ENCODE data around the gene TMEM45A. TPM values are rescaled to one million over a fixed set of nuclear protein-coding genes. Genes with fewer than 3 reads are reported as not detected.

The TMEM45A gene
- total RNA-seq, 6 experiments from 2014 or later: 47.9 to 189 (median 54.2) TPM

- DNase-seq: no peak
- no peaks in the 10 kb centered on the region for H3K27me3 ChIP-seq
- H3K4me1 ChIP-seq: peaks cover 0 to 20% (median 4%) of the 10 kb centered on the region in 4 donors
- intact Hi-C loops (cut with DNase I): no loop called here
- no peak overlapping the region for H3K4me3 ChIP-seq
- peak in 3 of 4 donors; percentile 39 to 54 (median 46) for ATAC-seq
- no peaks in the 10 kb centered on the region for H3K9me3 ChIP-seq
- no peak overlapping the region for H3K27ac ChIP-seq
- TF ChIP-seq POLR2A (IDR thresholded peaks at IDR 0.05): no peak
- TF ChIP-seq, protein P1, sequence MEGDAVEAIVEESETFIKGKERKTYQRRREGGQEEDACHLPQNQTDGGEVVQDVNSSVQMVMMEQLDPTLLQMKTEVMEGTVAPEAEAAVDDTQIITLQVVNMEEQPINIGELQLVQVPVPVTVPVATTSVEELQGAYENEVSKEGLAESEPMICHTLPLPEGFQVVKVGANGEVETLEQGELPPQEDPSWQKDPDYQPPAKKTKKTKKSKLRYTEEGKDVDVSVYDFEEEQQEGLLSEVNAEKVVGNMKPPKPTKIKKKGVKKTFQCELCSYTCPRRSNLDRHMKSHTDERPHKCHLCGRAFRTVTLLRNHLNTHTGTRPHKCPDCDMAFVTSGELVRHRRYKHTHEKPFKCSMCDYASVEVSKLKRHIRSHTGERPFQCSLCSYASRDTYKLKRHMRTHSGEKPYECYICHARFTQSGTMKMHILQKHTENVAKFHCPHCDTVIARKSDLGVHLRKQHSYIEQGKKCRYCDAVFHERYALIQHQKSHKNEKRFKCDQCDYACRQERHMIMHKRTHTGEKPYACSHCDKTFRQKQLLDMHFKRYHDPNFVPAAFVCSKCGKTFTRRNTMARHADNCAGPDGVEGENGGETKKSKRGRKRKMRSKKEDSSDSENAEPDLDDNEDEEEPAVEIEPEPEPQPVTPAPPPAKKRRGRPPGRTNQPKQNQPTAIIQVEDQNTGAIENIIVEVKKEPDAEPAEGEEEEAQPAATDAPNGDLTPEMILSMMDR (IDR thresholded peaks at IDR 0.05): no peak
- WGBS (ENCODE audit: insufficient coverage, low coverage, low lambda C conversion rate, missing lambda C conversion rate): 21% methylated on average over 2 of the region's 2 CpGs
- H3K36me3 ChIP-seq: no peaks in the 10 kb centered on the region
These were observed 43.2 kb upstream of the TMEM45A start for GRCh38 chr3:100449214-100449613.

DNA sequence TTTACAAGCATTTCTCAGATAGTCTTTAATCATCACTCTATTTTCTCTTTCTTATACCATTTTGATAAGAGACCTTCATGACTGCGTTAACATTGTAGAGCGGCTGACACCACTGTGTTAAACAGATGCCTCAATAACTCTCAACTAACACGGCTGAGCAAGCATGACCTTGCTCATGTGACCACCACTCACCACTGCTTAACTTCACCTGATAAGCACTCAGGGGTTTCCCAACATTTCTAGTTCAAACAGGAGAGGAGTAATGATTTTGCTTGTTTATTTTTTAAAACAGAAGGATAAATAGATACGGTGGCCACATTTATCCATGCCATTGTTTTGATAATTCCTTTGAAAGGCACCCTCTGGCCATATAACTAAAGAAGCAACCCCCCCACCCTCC lies 37.7 kb upstream of the TMEM45A start:
- intact Hi-C loops (cut with DNase I): no loop called here
- Histone ChIP-seq H3K27me3 (no peaks in the 10 kb centered on the region), H3K27ac (peak overlapping the region in 2 of 3 donors; percentile 11 to 22), H3K36me3 (no peaks in the 10 kb centered on the region), H3K4me1 (peaks cover 0 to 13% (median 4%) of the 10 kb centered on the region in 4 donors), H3K4me3 (no peak overlapping the region), H3K9me3 (no peaks in the 10 kb centered on the region)
- DNase-seq (peak in 2 of 3 donors; percentile 46 to 60), ATAC-seq (peak; percentile 91 to 96 (median 95))
- peak; percentile 50 for TF ChIP-seq POLR2A (IDR thresholded peaks at IDR 0.05)
- TF ChIP-seq, protein P1 (IDR thresholded peaks at IDR 0.05): no peak
- WGBS (ENCODE audit: insufficient coverage, low coverage, low lambda C conversion rate, missing lambda C conversion rate): 27% methylated on average over 4 of the region's 4 CpGs

DNA sequence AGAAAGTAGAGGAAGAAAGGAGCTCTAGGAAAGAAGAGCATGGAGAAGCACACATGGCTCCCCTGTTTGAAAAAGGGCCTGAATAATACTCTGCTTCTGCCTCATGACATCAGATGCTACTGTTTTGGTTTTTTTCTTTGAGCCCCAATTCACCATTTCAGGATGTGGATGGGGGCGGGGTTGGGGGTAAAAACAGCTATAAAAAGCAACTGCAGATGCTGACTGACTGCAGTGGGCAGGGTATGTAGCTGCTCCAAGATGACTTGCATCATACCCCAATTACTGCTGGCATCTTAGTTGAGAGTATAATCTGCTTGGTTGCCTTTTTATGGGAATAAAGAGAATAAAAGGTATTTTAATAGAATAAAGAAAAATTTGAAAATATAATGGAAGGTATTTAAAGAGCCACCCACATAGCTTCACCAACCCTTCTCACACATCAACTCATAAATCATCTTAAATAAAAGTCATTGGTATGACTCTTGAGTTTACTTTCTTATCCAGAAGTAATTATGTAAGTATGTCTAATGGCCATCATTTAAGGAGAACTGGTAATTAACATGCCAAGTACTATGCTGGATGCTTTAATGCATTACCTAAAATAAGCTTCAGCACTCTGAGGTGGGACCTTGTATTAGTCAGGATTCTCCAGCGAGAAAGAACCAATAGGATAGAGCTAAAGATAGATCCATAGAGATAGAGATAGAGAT lies 36.4 kb upstream of the TMEM45A start:
- H3K4me3 ChIP-seq: no peak overlapping the region
- no peaks in the 10 kb centered on the region for H3K36me3 ChIP-seq
- H3K9me3 ChIP-seq: no peaks in the 10 kb centered on the region
- ATAC-seq (no peak), DNase-seq (no peak)
- 74% methylated on average over 2 of the region's 2 CpGs for whole genome bisulfite sequencing (ENCODE audit: insufficient coverage, low coverage, low lambda C conversion rate, missing lambda C conversion rate)
- intact Hi-C loops (cut with DNase I): no loop called here
- H3K27me3 ChIP-seq: no peaks in the 10 kb centered on the region
- H3K27ac ChIP-seq: no peak overlapping the region
- no peak for TF ChIP-seq POLR2A (IDR thresholded peaks at IDR 0.05)
- TF ChIP-seq, protein P1 (IDR thresholded peaks at IDR 0.05): no peak
- H3K4me1 ChIP-seq: peaks cover 0 to 13% (median 4%) of the 10 kb centered on the region in 4 donors

GRCh38 chr3:100456745-100457144 lies 35.7 kb upstream of the TMEM45A start:
- Histone ChIP-seq H3K4me1 (peaks cover 0 to 13% (median 4%) of the 10 kb centered on the region in 4 donors), H3K36me3 (no peaks in the 10 kb centered on the region), H3K27me3 (no peaks in the 10 kb centered on the region), H3K4me3 (no peak overlapping the region), H3K27ac (no peak overlapping the region), H3K9me3 (no peaks in the 10 kb centered on the region)
- intact Hi-C loops (cut with DNase I): no loop called here
- WGBS (ENCODE audit: insufficient coverage, low coverage, low lambda C conversion rate, missing lambda C conversion rate): 13% methylated on average over 1 of the region's 1 CpG
- no peak for ATAC-seq
- TF ChIP-seq POLR2A (IDR thresholded peaks at IDR 0.05): no peak
- DNase-seq: no peak

DNA sequence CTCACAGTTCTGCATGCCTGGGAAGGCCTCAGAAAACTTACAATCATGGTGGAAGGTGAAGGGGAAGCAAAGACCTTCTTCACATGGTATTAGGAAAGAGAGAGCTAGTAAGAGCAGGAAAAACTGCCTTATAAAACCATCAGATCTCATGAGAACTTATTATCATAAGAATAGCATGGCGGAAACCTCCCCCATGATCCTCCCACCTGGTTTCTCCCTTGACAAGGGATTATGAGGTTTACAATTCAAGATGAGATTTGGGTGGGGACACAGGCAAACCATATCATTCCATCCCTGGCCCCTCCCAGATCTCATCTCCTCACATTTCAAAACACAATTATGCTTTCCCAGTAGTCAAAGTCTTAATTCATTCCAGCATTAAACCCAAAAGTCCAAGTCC lies 34.6 kb upstream of the TMEM45A start:
- peaks cover 0 to 13% (median 4%) of the 10 kb centered on the region in 4 donors for H3K4me1 ChIP-seq
- H3K4me3 ChIP-seq: no peak overlapping the region
- DNase-seq: no peak
- no peak for TF ChIP-seq POLR2A (IDR thresholded peaks at IDR 0.05)
- TF ChIP-seq, protein P1 (IDR thresholded peaks at IDR 0.05): no peak
- ATAC-seq: no peak
- no peaks in the 10 kb centered on the region for H3K9me3 ChIP-seq
- H3K36me3 ChIP-seq: no peaks in the 10 kb centered on the region
- no CpG with 5 or more reads among the region's 1 CpG for WGBS (ENCODE audit: insufficient coverage, low coverage, low lambda C conversion rate, missing lambda C conversion rate)
- intact Hi-C loops (cut with DNase I): no loop called here
- no peak overlapping the region for H3K27ac ChIP-seq
- no peaks in the 10 kb centered on the region for H3K27me3 ChIP-seq
